HEK293 (cell line): Measurements from ENCODE around the gene TYROBP.

Experiments
- MYNN ChIP-seq: fragments of 450-650 bp; formaldehyde crosslinking; IDR thresholded peaks from 2 replicates; pipeline ENCODE4 v1.5.1; 2016; ENCODE audit warnings: missing biosample characterization, missing genetic modification characterization, borderline replicate concordance
- RBAK ChIP-seq: fragments of 450-650 bp; formaldehyde crosslinking; IDR thresholded peaks from 2 replicates; pipeline ENCODE4 v1.5.1; 2016; ENCODE audit warnings: missing biosample characterization, missing genetic modification characterization
- ZNF10 ChIP-seq: fragments of 450-650 bp; formaldehyde crosslinking; IDR thresholded peaks from 2 replicates; pipeline ENCODE4 v1.5.1; 2017; ENCODE audit warnings: missing biosample characterization, missing genetic modification characterization
- ZNF112 ChIP-seq: fragments of 450-650 bp; formaldehyde crosslinking; IDR thresholded peaks from 2 replicates; pipeline ENCODE4 v1.5.0; 2017; ENCODE audit warnings: missing biosample characterization, missing genetic modification characterization
- ZNF174 ChIP-seq: fragments of 450-650 bp; formaldehyde crosslinking; IDR thresholded peaks from 2 replicates; pipeline ENCODE4 v1.5.0; 2017; ENCODE audit warnings: missing biosample characterization, mild to moderate bottlenecking, missing genetic modification characterization
- ZNF660 ChIP-seq: fragments of 450-650 bp; IDR thresholded peaks from 2 replicates; pipeline ENCODE4 v1.5.1; 2018; ENCODE audit warnings: missing biosample characterization, mild to moderate bottlenecking, missing genetic modification characterization
- ZNF670 ChIP-seq: fragments of 450-650 bp; formaldehyde crosslinking; IDR thresholded peaks from 2 replicates; pipeline ENCODE4 v1.5.1; 2016; ENCODE audit warnings: missing biosample characterization, missing genetic modification characterization, low read depth
- ZNF768 ChIP-seq: fragments of 450-650 bp; formaldehyde crosslinking; IDR thresholded peaks from 2 replicates; pipeline ENCODE4 v1.5.1; 2018; ENCODE audit warnings: missing biosample characterization, mild to moderate bottlenecking, missing genetic modification characterization
- ZNF837 ChIP-seq: fragments of 450-650 bp; formaldehyde crosslinking; IDR thresholded peaks from 2 replicates; pipeline ENCODE4 v1.5.1; 2016; ENCODE audit warnings: missing biosample characterization, missing genetic modification characterization
- TF ChIP-seq, protein P1 (sequence below): fragments of 450-650 bp; formaldehyde crosslinking; IDR thresholded peaks from 2 replicates; pipeline ENCODE4 v1.5.1; 2016; ENCODE audit warnings: missing biosample characterization, missing genetic modification characterization
- TF ChIP-seq, protein P2 (sequence below): fragments of 450-650 bp; formaldehyde crosslinking; IDR thresholded peaks from 2 replicates; pipeline ENCODE4 v1.5.1; 2016; ENCODE audit warnings: missing biosample characterization, missing genetic modification characterization
- TF ChIP-seq, protein P3 (sequence below): fragments of 450-650 bp; formaldehyde crosslinking; IDR thresholded peaks from 2 replicates; pipeline ENCODE4; 2016; ENCODE audit warnings: missing biosample characterization, missing genetic modification characterization
- TF ChIP-seq, protein P4 (sequence below): fragments of 450-650 bp; formaldehyde crosslinking; IDR thresholded peaks from 2 replicates; pipeline ENCODE4 v1.5.1; 2016; ENCODE audit warnings: missing biosample characterization, missing genetic modification characterization
- TF ChIP-seq, protein P5 (sequence below): IDR thresholded peaks from 2 replicates; pipeline ENCODE4 v1.6.1; 2011; ENCODE audit warnings: mild to moderate bottlenecking, low read depth, low read length, borderline replicate concordance

DNA sequence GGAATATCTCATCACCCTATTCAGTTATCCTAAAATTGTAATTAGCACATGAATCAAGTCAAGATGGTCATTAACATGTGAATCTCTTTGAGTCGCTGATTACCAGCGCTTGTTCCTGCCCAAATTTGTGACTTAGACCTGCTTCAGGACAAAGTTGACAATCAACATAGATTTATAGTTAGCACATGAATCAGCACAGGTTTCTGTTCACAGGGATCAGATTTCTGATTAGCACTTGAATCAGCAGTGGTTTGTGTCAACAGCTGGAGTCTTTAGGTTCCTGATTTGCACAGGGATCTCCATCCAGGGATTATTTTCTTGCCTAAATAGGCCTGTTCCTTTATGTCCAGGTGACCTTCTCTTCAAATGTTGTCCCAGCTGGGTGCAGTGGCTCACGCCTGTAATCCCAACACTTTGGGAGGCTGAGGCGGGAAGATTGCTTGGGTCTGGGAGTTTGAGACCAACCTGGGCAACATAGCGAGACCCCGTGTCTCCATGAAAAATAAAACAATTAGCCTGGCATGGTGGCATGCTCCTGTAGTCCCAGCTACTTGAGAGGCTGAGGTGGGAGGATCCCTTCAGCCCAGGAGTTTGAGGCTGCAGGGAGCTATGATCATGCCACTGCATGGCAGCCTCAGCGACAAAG lies 24.3 kb upstream of the TYROBP start:
- TF ChIP-seq, protein P1, sequence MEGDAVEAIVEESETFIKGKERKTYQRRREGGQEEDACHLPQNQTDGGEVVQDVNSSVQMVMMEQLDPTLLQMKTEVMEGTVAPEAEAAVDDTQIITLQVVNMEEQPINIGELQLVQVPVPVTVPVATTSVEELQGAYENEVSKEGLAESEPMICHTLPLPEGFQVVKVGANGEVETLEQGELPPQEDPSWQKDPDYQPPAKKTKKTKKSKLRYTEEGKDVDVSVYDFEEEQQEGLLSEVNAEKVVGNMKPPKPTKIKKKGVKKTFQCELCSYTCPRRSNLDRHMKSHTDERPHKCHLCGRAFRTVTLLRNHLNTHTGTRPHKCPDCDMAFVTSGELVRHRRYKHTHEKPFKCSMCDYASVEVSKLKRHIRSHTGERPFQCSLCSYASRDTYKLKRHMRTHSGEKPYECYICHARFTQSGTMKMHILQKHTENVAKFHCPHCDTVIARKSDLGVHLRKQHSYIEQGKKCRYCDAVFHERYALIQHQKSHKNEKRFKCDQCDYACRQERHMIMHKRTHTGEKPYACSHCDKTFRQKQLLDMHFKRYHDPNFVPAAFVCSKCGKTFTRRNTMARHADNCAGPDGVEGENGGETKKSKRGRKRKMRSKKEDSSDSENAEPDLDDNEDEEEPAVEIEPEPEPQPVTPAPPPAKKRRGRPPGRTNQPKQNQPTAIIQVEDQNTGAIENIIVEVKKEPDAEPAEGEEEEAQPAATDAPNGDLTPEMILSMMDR (tag by site-specific recombination), result no peak
- TF ChIP-seq ZNF10 (no peak), ZNF768 (tag by site-specific recombination) (no peak), ZNF112 (tag by site-specific recombination) (no peak), ZNF174 (tag by site-specific recombination) (no peak), RBAK (tag by site-specific recombination) (no peak), MYNN (no peak), ZNF670 (tag by site-specific recombination) (no peak), ZNF837 (tag by site-specific recombination) (no peak), ZNF660 (no peak)
- TF ChIP-seq, protein P2, sequence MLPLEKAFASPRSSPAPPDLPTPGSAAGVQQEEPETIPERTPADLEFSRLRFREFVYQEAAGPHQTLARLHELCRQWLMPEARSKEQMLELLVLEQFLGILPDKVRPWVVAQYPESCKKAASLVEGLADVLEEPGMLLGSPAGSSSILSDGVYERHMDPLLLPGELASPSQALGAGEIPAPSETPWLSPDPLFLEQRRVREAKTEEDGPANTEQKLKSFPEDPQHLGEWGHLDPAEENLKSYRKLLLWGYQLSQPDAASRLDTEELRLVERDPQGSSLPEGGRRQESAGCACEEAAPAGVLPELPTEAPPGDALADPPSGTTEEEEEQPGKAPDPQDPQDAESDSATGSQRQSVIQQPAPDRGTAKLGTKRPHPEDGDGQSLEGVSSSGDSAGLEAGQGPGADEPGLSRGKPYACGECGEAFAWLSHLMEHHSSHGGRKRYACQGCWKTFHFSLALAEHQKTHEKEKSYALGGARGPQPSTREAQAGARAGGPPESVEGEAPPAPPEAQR (tag by site-specific recombination), result no peak
- TF ChIP-seq, protein P3, sequence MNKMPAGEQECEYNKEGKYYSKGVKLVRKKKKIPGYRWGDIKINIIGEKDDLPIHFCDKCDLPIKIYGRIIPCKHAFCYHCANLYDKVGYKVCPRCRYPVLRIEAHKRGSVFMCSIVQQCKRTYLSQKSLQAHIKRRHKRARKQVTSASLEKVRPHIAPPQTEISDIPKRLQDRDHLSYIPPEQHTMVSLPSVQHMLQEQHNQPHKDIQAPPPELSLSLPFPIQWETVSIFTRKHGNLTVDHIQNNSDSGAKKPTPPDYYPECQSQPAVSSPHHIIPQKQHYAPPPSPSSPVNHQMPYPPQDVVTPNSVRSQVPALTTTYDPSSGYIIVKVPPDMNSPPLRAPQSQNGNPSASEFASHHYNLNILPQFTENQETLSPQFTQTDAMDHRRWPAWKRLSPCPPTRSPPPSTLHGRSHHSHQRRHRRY (tag by site-specific recombination), result no peak
- TF ChIP-seq, protein P4, sequence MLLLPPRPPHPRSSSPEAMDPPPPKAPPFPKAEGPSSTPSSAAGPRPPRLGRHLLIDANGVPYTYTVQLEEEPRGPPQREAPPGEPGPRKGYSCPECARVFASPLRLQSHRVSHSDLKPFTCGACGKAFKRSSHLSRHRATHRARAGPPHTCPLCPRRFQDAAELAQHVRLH (tag by site-specific recombination), result no peak
- TF ChIP-seq, protein P5, sequence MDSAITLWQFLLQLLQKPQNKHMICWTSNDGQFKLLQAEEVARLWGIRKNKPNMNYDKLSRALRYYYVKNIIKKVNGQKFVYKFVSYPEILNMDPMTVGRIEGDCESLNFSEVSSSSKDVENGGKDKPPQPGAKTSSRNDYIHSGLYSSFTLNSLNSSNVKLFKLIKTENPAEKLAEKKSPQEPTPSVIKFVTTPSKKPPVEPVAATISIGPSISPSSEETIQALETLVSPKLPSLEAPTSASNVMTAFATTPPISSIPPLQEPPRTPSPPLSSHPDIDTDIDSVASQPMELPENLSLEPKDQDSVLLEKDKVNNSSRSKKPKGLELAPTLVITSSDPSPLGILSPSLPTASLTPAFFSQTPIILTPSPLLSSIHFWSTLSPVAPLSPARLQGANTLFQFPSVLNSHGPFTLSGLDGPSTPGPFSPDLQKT, result no peak
